ENCODE results near the gene CRADD.

DNA sequence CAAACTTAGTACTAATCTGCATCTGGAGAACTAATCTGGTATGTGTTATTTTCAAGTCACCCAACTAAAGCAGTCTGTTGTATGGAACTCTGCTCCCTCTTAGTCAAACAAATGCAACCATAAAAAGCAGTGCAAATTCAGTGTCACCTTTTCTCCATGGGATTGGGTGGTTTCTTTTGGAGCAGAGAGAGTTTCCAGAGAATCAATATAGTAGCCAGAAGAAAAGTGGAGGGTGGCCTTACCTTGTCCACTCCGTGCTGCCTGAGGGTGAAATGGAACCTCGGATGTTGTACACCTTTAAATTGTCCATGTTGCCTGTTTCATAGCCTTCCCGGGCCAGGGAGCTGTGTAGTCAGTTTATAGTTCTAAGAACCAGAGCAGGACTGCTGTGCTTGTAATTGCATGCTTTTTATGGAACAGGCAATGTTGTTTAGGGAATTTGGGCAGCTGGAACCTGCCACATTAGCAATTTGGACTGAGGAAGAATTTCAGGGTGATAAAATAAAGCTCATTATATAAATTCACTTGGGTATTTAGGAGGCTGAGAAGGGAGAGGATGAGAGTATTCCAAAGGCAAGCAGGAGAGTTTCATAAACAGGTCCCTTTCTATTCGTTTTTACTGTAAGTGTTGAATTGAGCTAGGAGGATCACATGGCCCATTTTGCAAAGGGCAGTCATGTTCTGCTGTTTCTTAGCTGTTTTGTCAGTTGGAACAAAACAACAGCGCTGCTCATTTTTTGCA is 60.5 kb downstream of the CRADD start:
- TF ChIP-seq, protein P1, sequence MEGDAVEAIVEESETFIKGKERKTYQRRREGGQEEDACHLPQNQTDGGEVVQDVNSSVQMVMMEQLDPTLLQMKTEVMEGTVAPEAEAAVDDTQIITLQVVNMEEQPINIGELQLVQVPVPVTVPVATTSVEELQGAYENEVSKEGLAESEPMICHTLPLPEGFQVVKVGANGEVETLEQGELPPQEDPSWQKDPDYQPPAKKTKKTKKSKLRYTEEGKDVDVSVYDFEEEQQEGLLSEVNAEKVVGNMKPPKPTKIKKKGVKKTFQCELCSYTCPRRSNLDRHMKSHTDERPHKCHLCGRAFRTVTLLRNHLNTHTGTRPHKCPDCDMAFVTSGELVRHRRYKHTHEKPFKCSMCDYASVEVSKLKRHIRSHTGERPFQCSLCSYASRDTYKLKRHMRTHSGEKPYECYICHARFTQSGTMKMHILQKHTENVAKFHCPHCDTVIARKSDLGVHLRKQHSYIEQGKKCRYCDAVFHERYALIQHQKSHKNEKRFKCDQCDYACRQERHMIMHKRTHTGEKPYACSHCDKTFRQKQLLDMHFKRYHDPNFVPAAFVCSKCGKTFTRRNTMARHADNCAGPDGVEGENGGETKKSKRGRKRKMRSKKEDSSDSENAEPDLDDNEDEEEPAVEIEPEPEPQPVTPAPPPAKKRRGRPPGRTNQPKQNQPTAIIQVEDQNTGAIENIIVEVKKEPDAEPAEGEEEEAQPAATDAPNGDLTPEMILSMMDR (IDR thresholded peaks at IDR 0.05) = no peak
- TF ChIP-seq POLR2A (IDR thresholded peaks at IDR 0.05) = no peak
